Heart right ventricle (tissue), 16 donors: ENCODE data around the gene SSR1. TPM values are rescaled to one million over a fixed set of nuclear protein-coding genes. Genes with fewer than 3 reads are reported as not detected.

Experiments used
- ATAC-seq, 8 donors: fragments of 200-7000 bp; cut with Tn5 transposase; one replicate each; pipeline ENCODE4 v1.9.1; 2020; ENCODE audit warnings: mild to moderate bottlenecking in 8 of 8, moderate library complexity in 8 of 8, moderate number of reproducible peaks in 1 of 8
- DNase-seq, 2 donors: peaks; one replicate each; pipeline ENCODE4 v3.0.0-alpha.2; 2020
- H3K27ac ChIP-seq, 10 donors: fragments of 200-600 bp; sonication (generic) in 2 of 10; one replicate each; pipeline versions ENCODE4 v1.5.0 to v1.8.0; 2020 to 2022; ENCODE audit warnings: mild to moderate bottlenecking in 3 of 10
- H3K27me3 ChIP-seq, 7 donors: fragments of 200-600 bp; one replicate each; pipeline ENCODE4 v1.8.0; 2021 to 2022; ENCODE audit warnings: mild to moderate bottlenecking in 2 of 7
- H3K36me3 ChIP-seq, 9 donors: fragments of 200-600 bp; sonication (generic) in 1 of 9; one replicate each; pipeline versions ENCODE4 v1.5.0 to v1.8.0; 2020 to 2022; ENCODE audit warnings: mild to moderate bottlenecking in 2 of 9
- H3K4me1 ChIP-seq, 9 donors: fragments of 200-600 bp; sonication (generic) in 1 of 9; one replicate each; pipeline versions ENCODE4 v1.5.0 to v1.8.0; 2020 to 2022; ENCODE audit warnings: mild to moderate bottlenecking in 4 of 9
- H3K4me3 ChIP-seq, 10 donors: fragments of 200-600 bp; sonication (generic) in 2 of 10; one replicate each; pipeline versions ENCODE4 v1.5.0 to v1.8.0; 2020 to 2022; ENCODE audit warnings: mild to moderate bottlenecking in 7 of 10, moderate library complexity in 2 of 10
- H3K9me3 ChIP-seq, 11 donors: fragments of 200-600 bp in 10 of 11; sonication (generic) in 2 of 11; one replicate each; pipeline versions ENCODE4 v1.5.0 to v1.8.0; 2013 to 2022; ENCODE audit warnings: mild to moderate bottlenecking in 2 of 11, control low read depth in 1 of 11, moderate library complexity in 1 of 11
- CTCF ChIP-seq, 9 donors: fragments of 200-600 bp; sonication (generic) in 2 of 9; IDR thresholded peaks; one replicate each; pipeline versions ENCODE4 v1.5.0 to v1.8.0; 2021 to 2022; ENCODE audit warnings: antibody characterized with exemption in 9 of 9, mild to moderate bottlenecking in 5 of 9, moderate library complexity in 1 of 9
- WGBS, 2 donors: extraction: QIAGEN DNeasy Blood & Tissue Kit; methylation state at CpG; one replicate each; pipeline ENCODE4 v1.1.7; 2013; ENCODE audit warnings: inconsistent platforms in 1 of 2; 5-methylcytosine and 5-hydroxymethylcytosine counted together
- intact Hi-C, 10 donors: fragments of 100-400 bp; cut with DNase I; formaldehyde crosslinking; loops; one replicate each; pipeline versions ENCODE4 v1.11.1 to v1.14.2; 2022
- polyA plus RNA-seq, 2 donors: library from polyadenylated mRNA; stranded (reverse); fragments of 200-250 nt; gene quantifications; one replicate each; pipeline ENCODE4 v1.2.3, GENCODE V29; 2013
- total RNA-seq, 10 donors: library from RNA; stranded (reverse); fragmentation: NEBNext Ultra II Directional in 3 of 10; extraction: Animal tissue kit (Norgen Biotek cat#: 25700) in 3 of 10; gene quantifications; one replicate each; pipeline versions ENCODE4 v1.2.1 to v1.2.4, GENCODE V29; 2021 to 2023
- donor health status: Arrhythmogenic right ventricular cardiomyopathy.
- donor health status: ischemic (EF 13 %, LVEDD 7.1; RV severe dilation, severe dysfunction).
- donor health status: healthy with polysubstance abuse.
- donor health status: DM: no; HTN: yes; CAD: no.
- donor health status: DM: no; HTN: no; CAD: no.
- donor health status: ischemic (EF 25% LVEDD 6.9; RV normal size, moderate dysfunction).
- donor health status: ischemic (EF 25% LVEDD 5.7; RV mildly dilated, moderate dysfunction).
- donor health status: healthy.
- donor health status: DM: yes; HTN: yes; CAD: no.
- donor health status: Ischemic cardiomyopathy.
- donor health status: ischemic (EF 35%, LVEDD 5.7; RV mildly dilated, moderate dysfunction).
- donor health status: nonischemic (EF 11% LVEDD 7.7; RV severe dilation, severe dysfunction).
- donor health status: DM: yes; HTN: yes; CAD: no.
- donor health status: PGD.
- donor health status: ischemic (EF 29% LVEDD 5.4; RV normal size, mild dysfunction).
- donor health status: nonischemic (EF 23%, LVEDD 6.1; RV moderate dilation, normal function).

SSR1 gene
- total and polyA plus RNA-seq, 12 donors, result 8.3 to 80.5 (median 60.8) TPM

- DNase-seq (no peak), ATAC-seq (no peak)
- no peaks in the 10 kb centered on the region for H3K27me3 ChIP-seq
- H3K27ac ChIP-seq, result peak overlapping the region in 7 of 10 donors; percentile 16 to 75 (median 45)
- WGBS, 2 donors, result 77 to 82% methylated on average over 13 of the region's 13 CpGs
- peaks cover 0 to 56% (median 29%) of the 10 kb centered on the region in 9 donors for H3K4me1 ChIP-seq
- H3K4me3 ChIP-seq, result no peak overlapping the region
- H3K36me3 ChIP-seq, result peaks cover 0 to 64% (median 8%) of the 10 kb centered on the region in 9 donors
- no peaks in the 10 kb centered on the region for H3K9me3 ChIP-seq
- intact Hi-C loops, result loop anchor here (2.0 to 10.0 kb wide), 13 partner anchors 135 to 687 kb away; partner anchors contain the start of gene RREB1 (in 1 of the 10)
- no peak for TF ChIP-seq CTCF (IDR thresholded peaks at IDR 0.05)
Observed at GRCh38 chr6:7241709-7242645, 71.0 kb downstream of the SSR1 start.

GRCh38 chr6:7241160-7241559 lies 71.8 kb downstream of the SSR1 start:
- Histone ChIP-seq H3K4me3 (no peak overlapping the region), H3K36me3 (peaks cover 0 to 60% (median 0%) of the 10 kb centered on the region in 9 donors), H3K27me3 (no peaks in the 10 kb centered on the region), H3K27ac (peak overlapping the region in 2 of 10 donors; percentile 26 to 75), H3K4me1 (peaks cover 0 to 56% (median 33%) of the 10 kb centered on the region in 9 donors), H3K9me3 (no peaks in the 10 kb centered on the region)
- no peak for TF ChIP-seq CTCF (IDR thresholded peaks at IDR 0.05)
- intact Hi-C loops, result loop anchor here in 9 of 10 donors (5.0 to 10.0 kb wide), 11 partner anchors 134 to 686 kb away; partner anchors contain the start of gene RREB1 (in 1 of the 9)
- DNase-seq (no peak), ATAC-seq (no peak)
- 75 to 82% methylated on average over 10 of the region's 10 CpGs for WGBS, 2 donors

- H3K36me3 ChIP-seq, result peaks cover 0 to 60% (median 0%) of the 10 kb centered on the region in 9 donors
- ATAC-seq (no peak), DNase-seq (no peak)
- peaks cover 5 to 62% (median 41%) of the 10 kb centered on the region in 9 donors for H3K4me1 ChIP-seq
- H3K9me3 ChIP-seq, result no peaks in the 10 kb centered on the region
- peak overlapping the region in 1 of 10 donors; percentile 20 for H3K27ac ChIP-seq
- H3K4me3 ChIP-seq, result no peak overlapping the region
- 95 to 96% methylated on average over 9 of the region's 9 CpGs for WGBS, 2 donors
- TF ChIP-seq CTCF (IDR thresholded peaks at IDR 0.05), result no peak
- no peaks in the 10 kb centered on the region for H3K27me3 ChIP-seq
- intact Hi-C loops, result loop anchor here in 9 of 10 donors (1.0 to 10.0 kb wide), 12 partner anchors 133 to 686 kb away; partner anchors contain the start of gene RREB1 (in 1 of the 9)
Observed at GRCh38 chr6:7240351-7240750, 72.6 kb downstream of the SSR1 start.

GRCh38 chr6:7239590-7239948 lies 73.4 kb downstream of the SSR1 start:
- TF ChIP-seq CTCF (IDR thresholded peaks at IDR 0.05), result no peak
- H3K36me3 ChIP-seq, result peaks cover 0 to 60% (median 0%) of the 10 kb centered on the region in 9 donors
- DNase-seq (no peak), ATAC-seq (no peak)
- no peaks in the 10 kb centered on the region for H3K27me3 ChIP-seq
- no peak overlapping the region for H3K4me3 ChIP-seq
- peaks cover 5 to 67% (median 42%) of the 10 kb centered on the region in 9 donors for H3K4me1 ChIP-seq
- no peaks in the 10 kb centered on the region for H3K9me3 ChIP-seq
- 55 to 69% methylated on average over 5 of the region's 5 CpGs for WGBS, 2 donors
- intact Hi-C loops, result loop anchor here in 7 of 10 donors (1.0 to 10.0 kb wide), 7 partner anchors 125 to 335 kb away; partner anchors contain the start of gene RREB1 (in 1 of the 7)
- peak overlapping the region in 6 of 10 donors; percentile 1 to 65 (median 40) for H3K27ac ChIP-seq
